Measurements from ENCODE around the gene CA6.
"Not testable (repeated sequence)": the region's sequence is repeated elsewhere in the genome, so short reads cannot be mapped to it uniquely, and the experiment has no call there.

Gene CA6

DNA sequence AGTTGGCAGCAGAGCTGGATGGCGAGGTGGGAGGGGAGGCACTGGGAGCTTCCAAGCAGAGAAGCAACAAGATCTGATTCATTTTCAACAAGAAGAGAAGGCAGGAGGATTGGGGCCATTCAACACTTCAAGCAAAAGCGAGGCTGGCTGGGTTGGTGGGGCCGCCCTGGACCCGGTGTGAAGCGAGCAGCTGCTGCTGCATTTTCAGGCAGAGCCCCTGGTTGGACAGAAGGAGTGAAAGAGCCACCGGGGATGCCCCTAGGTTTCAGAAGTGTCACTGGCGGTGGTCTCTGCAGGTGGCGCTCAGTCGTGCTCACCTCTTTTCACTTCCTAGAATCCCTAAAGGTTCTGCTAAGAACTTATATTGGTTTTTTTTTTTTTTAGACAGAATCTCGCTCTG, 62.6 kb downstream of the CA6 start:
- no peak for DNase-seq

DNA sequence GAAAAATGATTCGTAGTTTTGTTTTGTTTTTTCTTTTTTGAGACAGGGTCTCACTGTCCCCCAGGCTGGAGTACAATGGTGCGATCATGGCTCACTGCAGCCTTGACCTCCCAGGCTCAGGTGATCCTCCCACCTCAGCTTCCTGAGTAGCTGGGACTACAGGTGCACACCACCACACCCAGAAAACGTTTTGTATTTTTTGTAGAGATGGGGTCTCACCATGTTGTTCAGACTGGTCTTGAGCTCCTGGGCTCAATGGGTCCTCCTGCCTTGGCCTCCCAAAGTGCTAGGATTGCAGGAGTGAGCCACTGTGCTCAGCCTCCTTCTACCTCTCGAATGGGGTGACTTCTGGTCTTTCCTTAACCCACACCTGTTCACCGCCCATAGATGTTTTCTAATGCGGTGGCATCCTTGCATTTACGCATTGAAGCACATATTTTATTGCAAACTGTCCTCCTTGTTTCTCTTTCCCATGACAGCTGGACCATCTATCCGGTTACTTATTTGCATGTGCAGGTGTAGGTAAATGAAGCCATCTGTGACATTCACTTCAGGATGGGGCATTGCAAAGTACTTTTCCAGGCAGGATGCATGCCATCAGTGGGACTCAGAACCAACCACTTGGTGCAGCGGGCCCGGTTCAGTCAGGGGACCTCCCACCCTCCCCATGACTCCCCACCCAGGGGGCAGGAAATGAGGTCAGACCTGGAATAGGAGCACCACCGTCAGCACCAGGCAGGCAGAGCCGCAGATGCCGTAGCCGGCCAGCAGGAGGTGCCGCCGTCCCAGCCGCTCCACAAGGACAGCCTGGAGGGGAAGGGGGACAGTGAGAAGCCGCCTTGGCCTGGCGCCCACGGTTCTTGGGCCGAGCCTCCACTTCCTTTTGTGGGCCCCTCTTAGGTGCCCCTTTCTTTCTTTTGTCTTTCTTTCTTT, 64.0 kb downstream of the CA6 start:
- DNase-seq = no peak

DNA sequence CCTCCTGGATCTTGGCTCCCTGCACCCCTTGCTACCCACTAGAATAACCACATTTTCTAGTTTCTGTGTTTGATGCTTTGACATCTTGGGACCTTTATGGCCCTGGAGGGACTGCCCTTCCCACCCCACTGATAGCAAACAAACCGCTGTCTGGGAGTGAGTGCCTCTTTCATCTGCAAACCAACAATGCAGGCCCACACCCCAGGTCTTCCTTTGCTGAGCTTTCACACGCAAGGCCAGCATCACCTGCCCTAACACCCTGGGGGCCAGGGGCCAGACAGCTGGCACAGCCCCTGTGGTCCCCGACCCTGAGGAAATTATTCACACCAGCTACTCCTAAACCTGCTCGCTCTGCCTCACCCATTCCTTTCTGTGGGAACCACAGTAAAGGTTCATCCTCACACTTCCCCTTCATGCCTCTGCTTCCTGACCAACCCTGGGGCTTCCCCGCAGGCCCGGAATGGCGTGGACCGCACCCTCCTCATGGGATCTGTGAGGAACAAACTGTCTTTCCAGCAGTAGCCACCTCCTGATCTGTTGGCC, 65.2 kb downstream of the CA6 start:
- no peak for DNase-seq

DNA sequence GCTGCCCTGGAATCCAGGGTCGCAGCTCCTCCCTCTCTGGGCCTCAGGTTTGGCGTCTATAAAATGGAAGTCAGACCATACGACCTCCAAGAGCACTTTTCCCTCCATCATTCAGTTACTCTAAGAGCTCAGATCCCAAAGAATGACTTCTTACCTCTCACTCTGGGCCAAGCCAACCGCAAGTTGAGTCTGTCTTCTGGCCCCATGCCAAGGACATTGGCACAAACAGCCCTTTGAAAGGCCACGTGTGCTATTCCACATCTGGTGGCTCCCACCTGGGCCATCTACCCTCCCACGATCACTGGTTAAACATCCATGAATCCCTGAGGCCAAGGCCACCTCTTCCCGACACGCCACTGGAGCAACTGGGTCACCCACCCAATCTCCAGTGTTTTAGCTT, 68.2 kb downstream of the CA6 start:
- DNase-seq = no peak

DNA sequence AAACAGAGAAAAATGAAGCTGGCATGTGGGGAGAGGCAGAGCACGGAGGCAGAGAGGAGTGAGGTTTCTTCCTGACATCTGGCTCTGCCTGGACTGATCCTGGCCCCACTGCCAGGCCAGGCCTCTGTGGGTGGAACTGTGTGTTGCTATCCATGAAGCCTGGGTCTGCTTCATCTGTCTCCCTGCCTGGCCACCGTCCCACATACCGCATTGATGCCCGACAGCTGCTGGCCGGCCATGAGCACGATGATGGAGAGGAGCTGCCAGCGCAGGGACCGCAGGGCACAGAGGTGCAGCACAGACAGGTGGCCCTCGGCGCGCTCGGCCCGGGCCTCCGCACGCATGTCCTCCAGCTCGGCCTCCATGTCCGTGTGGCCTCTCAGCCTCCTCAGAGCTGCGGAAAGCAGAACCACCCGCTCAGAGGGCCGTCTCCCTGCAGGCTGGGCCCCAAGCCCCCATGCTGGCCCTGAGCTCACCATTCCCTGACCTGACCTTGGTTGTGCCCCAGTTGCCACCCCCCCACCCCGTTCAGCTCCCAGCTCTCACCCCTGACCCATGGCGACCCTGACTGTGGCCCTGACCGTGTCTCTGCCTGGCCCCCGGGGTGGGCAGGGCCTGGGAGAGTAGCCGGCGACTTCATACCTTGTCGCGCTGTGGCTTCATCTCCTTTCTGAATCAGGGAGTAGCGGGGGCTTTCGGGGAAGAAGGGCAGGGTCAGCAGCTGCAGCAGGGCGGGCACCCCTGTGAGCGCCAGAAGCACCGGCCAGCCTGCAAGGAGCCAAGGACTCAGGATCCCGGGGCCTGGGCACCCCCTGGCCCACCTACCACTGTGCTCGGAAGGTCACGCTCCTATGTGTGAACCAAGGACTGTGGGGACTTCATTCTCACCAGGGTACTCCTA, 69.1 kb downstream of the CA6 start:
- no peak for DNase-seq

DNA sequence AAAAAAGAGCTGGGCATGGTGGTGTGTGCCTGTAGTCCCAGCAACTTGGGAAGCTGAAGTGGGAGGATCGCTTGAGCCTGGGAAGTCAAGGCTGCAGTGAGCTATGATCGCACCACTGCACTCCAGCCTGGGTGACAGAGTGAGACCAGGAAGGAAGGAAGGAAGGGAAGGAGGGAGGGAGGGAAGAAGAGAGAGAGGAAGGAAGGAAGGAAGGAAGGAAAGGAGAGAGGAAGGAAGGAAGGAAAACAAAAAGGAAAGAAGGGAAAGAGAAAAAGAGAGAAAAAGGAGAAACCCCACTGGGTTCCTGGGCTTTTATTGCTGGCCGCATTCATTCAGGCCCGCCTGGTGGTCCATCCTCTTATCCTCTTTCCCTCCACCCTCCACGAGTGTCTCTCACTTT, 70.8 kb downstream of the CA6 start:
- DNase-seq = no peak

DNA sequence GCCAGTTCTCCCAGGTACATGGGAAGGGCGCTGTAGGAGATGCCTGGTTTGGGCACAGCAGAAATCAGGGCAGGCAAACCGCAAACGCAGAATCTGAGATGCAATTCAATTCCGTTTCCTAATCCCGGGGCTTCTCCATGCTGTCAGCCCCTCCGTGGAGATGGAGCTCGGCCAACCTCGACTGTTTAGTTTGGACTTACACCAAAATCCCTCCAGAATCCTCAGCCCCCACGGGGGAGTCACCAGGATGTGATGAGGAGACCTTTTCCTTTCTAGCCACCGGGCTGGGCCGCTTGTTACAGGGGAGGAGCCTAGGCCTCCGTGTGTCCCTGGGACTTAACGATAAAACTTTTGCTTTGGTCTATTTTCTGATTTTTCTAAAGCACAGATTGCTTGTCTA, 72.7 kb downstream of the CA6 start:
- no peak for DNase-seq

DNA sequence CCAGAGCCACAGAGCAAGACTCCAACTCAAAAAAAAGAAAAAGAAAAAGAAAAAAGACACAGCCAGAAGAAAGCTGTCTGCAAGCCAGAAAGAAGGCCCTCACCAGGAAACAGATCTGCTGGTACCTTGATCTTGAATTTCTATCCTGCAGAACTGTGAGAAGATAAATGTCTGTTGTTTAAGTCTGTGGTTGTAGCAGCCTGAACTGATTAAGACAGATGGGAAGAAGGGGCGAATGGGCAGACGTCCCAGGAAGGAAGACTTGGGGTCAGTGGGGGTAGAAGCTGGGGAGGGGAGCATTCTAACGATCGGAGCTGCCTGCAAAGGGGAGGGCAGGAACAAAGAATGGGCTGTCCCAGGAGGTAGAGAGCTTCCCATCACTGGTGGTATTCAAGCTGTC, 74.2 kb downstream of the CA6 start:
- no peak for DNase-seq

DNA sequence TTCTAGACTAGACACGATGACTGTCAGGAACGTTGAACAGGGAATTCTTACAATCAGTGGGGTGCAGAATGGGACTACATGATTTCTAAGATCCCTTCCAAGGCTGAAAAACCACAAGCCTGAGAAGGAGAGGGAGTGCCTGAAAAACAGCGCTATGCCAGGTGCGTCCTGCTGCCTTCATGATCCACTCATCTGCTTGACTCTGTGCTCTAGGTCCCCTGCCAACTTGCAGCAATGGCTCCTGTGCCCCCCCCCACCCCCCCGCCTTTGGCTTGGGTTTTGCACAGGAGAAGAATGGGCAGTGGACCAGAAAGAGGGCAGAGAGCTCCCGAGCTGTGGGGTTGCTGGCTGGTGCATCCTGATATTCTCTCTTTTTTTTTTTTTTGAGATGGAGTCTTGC, 74.6 kb downstream of the CA6 start:
- DNase-seq = no peak

DNA sequence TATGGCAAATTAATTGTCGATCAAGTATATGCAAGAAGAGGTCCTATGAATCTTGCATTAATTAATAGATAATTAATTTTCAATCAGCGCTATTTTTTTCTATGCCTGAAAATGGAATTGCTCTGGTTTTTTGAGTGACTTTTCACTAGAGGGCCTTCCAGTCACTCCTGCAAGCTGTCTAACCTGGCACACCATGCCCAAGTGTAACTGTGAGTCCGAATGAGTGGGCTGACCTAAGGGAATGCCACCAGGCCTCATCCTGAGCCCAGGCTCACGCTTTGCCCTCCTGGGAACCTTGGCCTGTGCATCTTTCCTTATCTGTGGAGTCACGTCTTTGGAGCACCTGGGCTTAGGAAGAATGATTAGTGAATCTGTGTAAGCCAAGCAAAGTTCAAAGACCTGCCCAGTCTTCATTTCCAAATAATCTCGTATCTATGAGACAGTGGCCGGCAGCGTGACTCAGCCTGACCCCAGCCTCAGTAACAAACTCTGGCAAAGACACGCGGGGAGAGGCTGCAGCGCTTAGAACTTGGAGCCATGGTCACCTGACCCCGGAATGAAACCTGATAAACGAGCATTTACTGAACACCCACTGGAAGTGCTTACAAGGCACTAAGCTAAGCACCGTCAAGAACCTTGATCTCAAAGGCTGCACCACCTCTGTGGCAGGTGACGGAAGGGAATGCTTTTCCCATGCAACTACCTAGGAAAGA, 76.5 kb downstream of the CA6 start:
- not testable (repeated sequence) for DNase-seq

DNA sequence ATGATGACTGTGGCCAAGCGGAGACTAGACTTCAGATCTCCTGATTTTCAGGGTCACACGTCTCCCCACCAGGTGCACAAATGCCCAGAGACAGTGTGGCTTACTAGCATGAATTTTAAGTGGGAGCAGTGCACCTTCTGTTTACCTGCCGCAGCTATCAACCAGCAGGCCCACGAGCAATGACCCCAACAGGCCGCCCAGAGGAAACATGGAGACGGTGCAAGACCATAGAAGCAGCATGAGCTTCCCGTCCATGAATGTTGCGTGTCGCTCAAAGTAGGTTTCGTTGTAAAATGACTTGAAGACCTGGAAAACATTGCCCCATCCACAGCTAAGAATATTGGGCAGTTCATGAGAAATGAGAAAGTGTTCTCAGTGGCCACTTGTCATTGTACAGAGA, 77.1 kb downstream of the CA6 start:
- DNase-seq = no peak
